Esophagus (tissue), 2 donors: ENCODE measurements around the gene PACC1. TPM values are rescaled to one million over a fixed set of nuclear protein-coding genes. Genes with fewer than 3 reads are reported as not detected.
"Not testable (repeated sequence)": the region's sequence is repeated elsewhere in the genome, so short reads cannot be mapped to it uniquely, and the experiment has no call there.

Experiments
- H3K27ac ChIP-seq, 2 donors: one replicate each; pipeline ENCODE4 v1.5.1; 2013; ENCODE audit warnings: low read depth in 2 of 2, mild to moderate bottlenecking in 2 of 2, inconsistent platforms in 1 of 2, low read length in 1 of 2, moderate library complexity in 1 of 2
- H3K27me3 ChIP-seq, 2 donors: one replicate each; pipeline ENCODE4 v1.6.1; 2013; ENCODE audit warnings: low read length in 2 of 2, control low read depth in 1 of 2, mild to moderate bottlenecking in 1 of 2; ENCODE audit not compliant: insufficient read depth in 2 of 2, control insufficient read depth in 1 of 2
- H3K36me3 ChIP-seq, 2 donors: one replicate each; pipeline ENCODE4 v1.6.1; 2013; ENCODE audit warnings: low read length in 1 of 2; ENCODE audit not compliant: control insufficient read depth in 2 of 2, insufficient read depth in 2 of 2
- H3K4me1 ChIP-seq, 2 donors: one replicate each; pipeline ENCODE4 v1.6.1; 2013; ENCODE audit warnings: low read length in 1 of 2; ENCODE audit not compliant: control insufficient read depth in 2 of 2, insufficient read depth in 2 of 2
- H3K4me3 ChIP-seq, 2 donors: one replicate each; pipeline ENCODE4 v1.5.1; 2013; ENCODE audit warnings: low read length in 2 of 2, mild to moderate bottlenecking in 2 of 2, low read depth in 1 of 2, moderate library complexity in 1 of 2
- H3K9me3 ChIP-seq, 2 donors: one replicate each; pipeline ENCODE4 v1.6.1; 2013; ENCODE audit warnings: mild to moderate bottlenecking in 2 of 2, low read depth in 1 of 2, low read length in 1 of 2, moderate library complexity in 1 of 2; ENCODE audit not compliant: control insufficient read depth in 2 of 2, insufficient read depth in 1 of 2
- WGBS, 2 donors: extraction: QIAGEN DNeasy Blood & Tissue Kit; methylation state at CpG; one replicate each; pipeline ENCODE4 v1.1.7; 2013; 5-methylcytosine and 5-hydroxymethylcytosine counted together
- polyA plus RNA-seq, 2 donors: library from polyadenylated mRNA; stranded (reverse); fragments of 200-250 nt; gene quantifications; one replicate each; pipeline ENCODE4 v1.2.3, GENCODE V29; 2013
- donor health status: healthy with polysubstance abuse.
- donor health status: Bipolar disorder and iron deficiency.

The PACC1 gene
- polyA plus RNA-seq, 2 donors = 3.6 to 4.1 TPM

- Histone ChIP-seq H3K27me3 (no peaks in the 10 kb centered on the region), H3K4me3 (no peak overlapping the region), H3K27ac (no peak overlapping the region), H3K4me1 (no peaks in the 10 kb centered on the region), H3K36me3 (peaks cover 9 to 10% of the 10 kb centered on the region in 2 donors), H3K9me3 (no peaks in the 10 kb centered on the region)
- 93 to 95% methylated on average over 10 of the region's 10 CpGs for WGBS, 2 donors
These were observed 62.9 kb downstream of the PACC1 start for GRCh38 chr1:212351588-212352362.

GRCh38 chr1:212346601-212347000 is 68.1 kb downstream of the PACC1 start:
- Histone ChIP-seq H3K9me3 (no peaks in the 10 kb centered on the region), H3K27ac (no peak overlapping the region), H3K27me3 (no peaks in the 10 kb centered on the region), H3K4me3 (no peak overlapping the region), H3K36me3 (peaks cover 2% of the 10 kb centered on the region in 2 donors), H3K4me1 (no peaks in the 10 kb centered on the region)
- 85% methylated on average over 1 of the region's 1 CpG for WGBS, 2 donors

GRCh38 chr1:212344905-212345304 is 69.8 kb downstream of the PACC1 start:
- Histone ChIP-seq H3K4me3 (no peak overlapping the region), H3K4me1 (no peaks in the 10 kb centered on the region), H3K27me3 (no peaks in the 10 kb centered on the region), H3K9me3 (no peaks in the 10 kb centered on the region), H3K36me3 (peaks cover 3% of the 10 kb centered on the region in 2 donors), H3K27ac (no peak overlapping the region)
- WGBS, 2 donors = 98% methylated on average over 4 of the region's 4 CpGs

DNA sequence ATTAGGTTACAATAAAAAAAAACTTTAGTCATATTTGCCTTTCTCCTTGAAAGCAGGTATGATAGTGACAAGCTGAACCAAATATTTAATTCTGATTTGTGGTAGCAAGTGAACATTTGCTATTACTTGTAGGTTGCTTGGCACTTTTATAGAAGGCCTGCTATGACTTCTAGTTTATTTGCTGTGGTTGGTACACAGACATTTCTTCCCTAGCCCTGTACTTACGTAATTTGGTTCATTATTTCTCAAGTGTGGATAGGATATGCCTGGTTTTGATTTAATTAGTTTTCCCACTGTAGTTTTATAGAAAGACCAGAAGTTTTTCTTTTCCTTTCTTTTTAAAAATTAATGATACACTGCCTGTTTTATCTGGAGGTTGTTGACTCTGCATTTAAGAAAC is 73.6 kb downstream of the PACC1 start:
- H3K27ac ChIP-seq = no peak overlapping the region
- H3K27me3 ChIP-seq = no peaks in the 10 kb centered on the region
- H3K4me1 ChIP-seq = no peaks in the 10 kb centered on the region
- no peak overlapping the region for H3K4me3 ChIP-seq
- WGBS, 2 donors = 90 to 97% methylated on average over 1 of the region's 1 CpG
- H3K36me3 ChIP-seq = peaks cover 3% of the 10 kb centered on the region in 2 donors
- H3K9me3 ChIP-seq = no peaks in the 10 kb centered on the region

DNA sequence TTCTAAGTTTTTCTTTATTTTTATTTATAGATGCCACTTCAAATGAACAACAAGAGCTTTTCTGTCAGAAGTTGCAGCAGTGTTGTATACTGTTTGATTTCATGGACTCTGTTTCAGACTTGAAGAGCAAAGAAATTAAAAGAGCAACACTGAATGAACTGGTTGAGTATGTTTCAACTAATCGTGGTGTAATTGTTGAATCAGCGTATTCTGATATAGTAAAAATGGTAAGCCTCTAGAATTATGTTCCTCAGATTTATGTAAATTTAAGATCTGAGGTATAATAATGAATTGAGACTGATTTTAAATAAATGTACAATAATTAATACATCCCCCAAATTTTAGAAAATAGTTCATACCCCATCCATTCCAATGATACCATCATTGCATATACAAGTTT is 85.6 kb downstream of the PACC1 start:
- WGBS, 2 donors = 86 to 90% methylated on average over 2 of the region's 2 CpGs
- no peak overlapping the region for H3K27ac ChIP-seq
- no peaks in the 10 kb centered on the region for H3K9me3 ChIP-seq
- H3K4me3 ChIP-seq = no peak overlapping the region
- no peaks in the 10 kb centered on the region for H3K27me3 ChIP-seq
- H3K4me1 ChIP-seq = no peaks in the 10 kb centered on the region
- H3K36me3 ChIP-seq = peaks cover 0 to 4% of the 10 kb centered on the region in 2 donors

- peaks cover 0 to 2% of the 10 kb centered on the region in 2 donors for H3K36me3 ChIP-seq
- no peak overlapping the region for H3K27ac ChIP-seq
- no peaks in the 10 kb centered on the region for H3K9me3 ChIP-seq
- no peak overlapping the region for H3K4me3 ChIP-seq
- no peaks in the 10 kb centered on the region for H3K4me1 ChIP-seq
- WGBS, 2 donors = 81 to 87% methylated on average over 4 of the region's 4 CpGs
- H3K27me3 ChIP-seq = no peaks in the 10 kb centered on the region
These were observed 86.4 kb downstream of the PACC1 start for GRCh38 chr1:212328248-212328647.

GRCh38 chr1:212326541-212326940 is 88.1 kb downstream of the PACC1 start:
- no peaks in the 10 kb centered on the region for H3K9me3 ChIP-seq
- WGBS, 2 donors = 70 to 99% methylated on average over 3 of the region's 3 CpGs

DNA sequence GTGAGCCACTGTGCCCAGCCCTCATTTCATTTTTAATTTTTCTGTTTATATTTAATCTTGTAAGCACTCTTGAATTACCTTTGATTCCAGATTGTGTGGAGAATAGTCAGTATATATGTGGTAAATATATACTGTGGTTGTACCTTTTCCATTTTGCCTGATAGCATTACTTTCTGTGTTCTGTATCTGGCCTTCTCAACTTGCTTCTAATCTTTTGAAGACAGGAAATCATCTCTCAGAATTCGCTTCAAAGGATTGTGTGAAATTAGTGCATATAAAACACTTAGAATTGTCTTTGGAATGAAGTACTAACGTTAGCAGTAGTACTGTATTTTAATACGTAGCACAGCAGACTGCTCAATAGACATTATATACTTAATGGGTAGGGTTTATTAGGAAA is 91.6 kb downstream of the PACC1 start:
- 56 to 64% methylated on average over 3 of the region's 3 CpGs for WGBS, 2 donors
- Histone ChIP-seq H3K27me3 (no peaks in the 10 kb centered on the region), H3K4me1 (no peaks in the 10 kb centered on the region)

More at GRCh38 chr1:212326541-212326940, 88.1 kb downstream of the PACC1 start:
- Histone ChIP-seq H3K27me3 (no peaks in the 10 kb centered on the region), H3K4me1 (no peaks in the 10 kb centered on the region), H3K27ac (no peak overlapping the region), H3K36me3 (no peaks in the 10 kb centered on the region), H3K4me3 (no peak overlapping the region)

GRCh38 chr1:212321031-212321430 is 93.7 kb downstream of the PACC1 start:
- H3K36me3 ChIP-seq, H3K27me3 ChIP-seq, H3K4me1 ChIP-seq, H3K27ac ChIP-seq, H3K9me3 ChIP-seq, H3K4me3 ChIP-seq: not testable (repeated sequence)
- WGBS, 2 donors = 98 to 100% methylated on average over 5 to 18 of the region's 34 CpGs

More for the DNA sequence above, 91.6 kb downstream of the PACC1 start:
- Histone ChIP-seq H3K36me3 (no peaks in the 10 kb centered on the region), H3K4me3 (no peak overlapping the region), H3K27ac (no peak overlapping the region), H3K9me3 (no peaks in the 10 kb centered on the region)

- H3K4me1 ChIP-seq = no peaks in the 10 kb centered on the region
- H3K9me3 ChIP-seq = no peaks in the 10 kb centered on the region
- 77 to 88% methylated on average over 2 of the region's 2 CpGs for WGBS, 2 donors
- H3K4me3 ChIP-seq = no peak overlapping the region
- peaks cover 0 to 2% of the 10 kb centered on the region in 2 donors for H3K36me3 ChIP-seq
- no peaks in the 10 kb centered on the region for H3K27me3 ChIP-seq
- no peak overlapping the region for H3K27ac ChIP-seq
These were observed 96.8 kb downstream of the PACC1 start for GRCh38 chr1:212317916-212318315.
